A673 (cell line): ENCODE results near the gene SFT2D1. TPM values are rescaled to one million over a fixed set of nuclear protein-coding genes. Genes with fewer than 3 reads are reported as not detected.

ENCODE experiments used
- BruUV-seq: library from RNA; stranded (reverse); fragments of 400-500 nt; replicated peaks from 2 replicates; lab custom pipeline; 2021; lab: Mats Ljungman, UMichigan
- CTCF ChIA-PET: fragments of 300-600 bp; sonication (Branson Sonifier 250); formaldehyde crosslinking; loops from one replicate; lab custom pipeline; 2022; ENCODE audit warnings: antibody characterized with exemption; lab: Charles Lee
- POLR2A ChIA-PET: fragments of 300-600 bp; sonication (Branson Sonifier 250); formaldehyde crosslinking; loops from one replicate; lab custom pipeline; 2022; ENCODE audit warnings: antibody characterized with exemption; ENCODE audit not compliant: low non-redundant PET; lab: Charles Lee
- DNase-seq: peaks from one replicate; pipeline ENCODE4 v3.0.0-alpha.2; 2015; ENCODE audit warnings: low spot score
- H3K27ac ChIP-seq: fragments of 200-600 bp; sonication (generic); 2 replicates; pipeline ENCODE4 v1.5.1; 2016; ENCODE audit warnings: mixed run types, low read depth, mild to moderate bottlenecking, mixed read lengths, antibody characterized with exemption, low read length; ENCODE audit not compliant: poor library complexity, severe bottlenecking
- H3K27me3 ChIP-seq: fragments of 200-600 bp; sonication (generic); replicated peaks from 2 replicates; pipeline ENCODE4 v1.6.1; 2017; ENCODE audit warnings: mixed run types, low read depth, mild to moderate bottlenecking, mixed read lengths, antibody characterized with exemption, low read length; ENCODE audit not compliant: insufficient read depth, poor library complexity
- H3K36me3 ChIP-seq: fragments of 200-600 bp; sonication (generic); 2 replicates; pipeline ENCODE4 v1.6.1; 2016; ENCODE audit warnings: mixed run types, mild to moderate bottlenecking, mixed read lengths, antibody characterized with exemption, low read length; ENCODE audit not compliant: insufficient read depth, poor library complexity, severe bottlenecking
- H3K4me1 ChIP-seq: fragments of 200-600 bp; sonication (generic); 2 replicates; pipeline ENCODE4 v1.6.1; 2017; ENCODE audit warnings: mixed run types, mild to moderate bottlenecking, mixed read lengths, antibody characterized with exemption, low read length; ENCODE audit not compliant: insufficient read depth, poor library complexity, severe bottlenecking
- H3K4me3 ChIP-seq: fragments of 200-600 bp; sonication (generic); 2 replicates; pipeline ENCODE4 v1.5.1; 2016; ENCODE audit warnings: low read depth, mixed run types, mild to moderate bottlenecking, mixed read lengths, low read length; ENCODE audit not compliant: poor library complexity, severe bottlenecking
- H3K9me3 ChIP-seq: fragments of 200-600 bp; sonication (generic); 2 replicates; pipeline ENCODE4 v1.6.1; 2016; ENCODE audit warnings: mixed run types, low read depth, mild to moderate bottlenecking, mixed read lengths, antibody characterized with exemption, low read length; ENCODE audit not compliant: poor library complexity, severe bottlenecking
- CTCF ChIP-seq: fragments of 300-800, 200-600 bp; sonication (generic); conservative IDR thresholded peaks from 2 replicates; pipeline ENCODE4 v1.5.1; 2017; ENCODE audit warnings: low read depth, mild to moderate bottlenecking, antibody characterized with exemption, low read length, moderate library complexity, mixed read lengths
- EZH2 ChIP-seq: fragments of 200-600 bp; sonication (generic); IDR thresholded peaks from 2 replicates; pipeline ENCODE4 v1.6.1; 2017; ENCODE audit warnings: borderline replicate concordance, low read depth, mild to moderate bottlenecking, mixed read lengths, antibody characterized with exemption, low read length; ENCODE audit not compliant: poor library complexity, severe bottlenecking
- intact Hi-C: fragments of 100-400 bp; cut with micrococcal nuclease; formaldehyde crosslinking; loops from one replicate; pipeline ENCODE4 v1.10.0; 2022; ENCODE audit not compliant: unreplicated experiment
- total RNA-seq: library from RNA; stranded (reverse); gene quantifications from 2 replicates; pipeline ENCODE4 v1.2.3, GENCODE V29; 2021

Gene SFT2D1
- total RNA-seq, 1 experiment from 2014 or later: 62.0 TPM

GRCh38 chr6:166296035-166296883, 46.1 kb downstream of the SFT2D1 start:
- TF ChIP-seq EZH2 (no peak), CTCF (no peak)
- no peaks in the 10 kb centered on the region for H3K9me3 ChIP-seq
- H3K27me3 ChIP-seq: peaks cover 16% of the 10 kb centered on the region
- no TSS peak for BruUV-seq
- H3K27ac ChIP-seq: no peak overlapping the region
- POLR2A ChIA-PET: no interaction called here
- no peaks in the 10 kb centered on the region for H3K36me3 ChIP-seq
- CTCF ChIA-PET: no interaction called here
- no peaks in the 10 kb centered on the region for H3K4me1 ChIP-seq
- intact Hi-C loops: no loop called here
- H3K4me3 ChIP-seq: no peak overlapping the region
- no peak for DNase-seq

GRCh38 chr6:166293731-166294584, 48.4 kb downstream of the SFT2D1 start:
- CTCF ChIA-PET: interaction anchor here (0.7 kb wide), 1 partner anchor 61 kb away, joined by 5 read pairs; no protein-coding TSS in a partner anchor
- Histone ChIP-seq H3K4me1 (no peaks in the 10 kb centered on the region), H3K27ac (no peak overlapping the region), H3K9me3 (no peaks in the 10 kb centered on the region), H3K4me3 (no peak overlapping the region), H3K27me3 (peaks cover 16% of the 10 kb centered on the region), H3K36me3 (no peaks in the 10 kb centered on the region)
- intact Hi-C loops: no loop called here
- no TSS peak for BruUV-seq
- POLR2A ChIA-PET: no interaction called here
- DNase-seq: no peak
- TF ChIP-seq EZH2 (no peak), CTCF (no peak)

GRCh38 chr6:166289207-166290060, 52.9 kb downstream of the SFT2D1 start:
- TF ChIP-seq EZH2: no peak
- no peak for TF ChIP-seq CTCF
- CTCF ChIA-PET: no interaction called here

More at GRCh38 chr6:166289207-166290060, 52.9 kb downstream of the SFT2D1 start:
- Histone ChIP-seq H3K27me3 (peaks cover 16% of the 10 kb centered on the region), H3K27ac (no peak overlapping the region), H3K36me3 (no peaks in the 10 kb centered on the region), H3K9me3 (no peaks in the 10 kb centered on the region), H3K4me3 (no peak overlapping the region), H3K4me1 (no peaks in the 10 kb centered on the region)
- POLR2A ChIA-PET: no interaction called here
- intact Hi-C loops: no loop called here
- no TSS peak for BruUV-seq
- no peak for DNase-seq
